Upper lobe of left lung (tissue), 4 donors: ENCODE results near the gene ATP1A1.

Experiments used
- CTCF ChIP-seq, 6 experiments: fragments of 450-650 bp in 4 of 6; fragments of 200-600 bp in 2 of 6; sonication (generic) in 2 of 6; IDR thresholded peaks; one replicate each; pipeline ENCODE4 v1.5.1; 2016 to 2019; ENCODE audit warnings: antibody characterized with exemption in 6 of 6
- POLR2AphosphoS5 ChIP-seq, 2 donors: sonication (generic); formaldehyde crosslinking; IDR thresholded peaks; one replicate each; pipeline ENCODE4 v1.5.1; 2017; ENCODE audit warnings: antibody characterized with exemption in 2 of 2

GRCh38 chr1:116329524-116330341 is 43.3 kb upstream of the ATP1A1 start:
- no peak for TF ChIP-seq CTCF (IDR thresholded peaks at IDR 0.05)
- TF ChIP-seq POLR2AphosphoS5 (IDR thresholded peaks at IDR 0.05), result no peak
